ENCODE measurements around the gene SRGAP2C.
"Not testable (repeated sequence)": the region's sequence is repeated elsewhere in the genome, so short reads cannot be mapped to it uniquely, and the experiment has no call there.

- TF ChIP-seq EP300, POLR2A (IDR thresholded peaks at IDR 0.05): not testable (repeated sequence)
These were observed 41.6 kb downstream of the SRGAP2C start for GRCh38 chr1:121226295-121226904.
